IMR-90 (cell line): Measurements from ENCODE around the gene LAG3. TPM values are rescaled to one million over a fixed set of nuclear protein-coding genes. Genes with fewer than 3 reads are reported as not detected.

Experiments used
- ATAC-seq: fragments of 200-7000 bp; cut with Tn5 transposase; 2 replicates; pipeline ENCODE4 v1.9.1; 2020; ENCODE audit warnings: low read depth, mild to moderate bottlenecking, moderate library complexity
- BruUV-seq: library from RNA; stranded (reverse); fragments of 400-500 nt; replicated peaks from 2 replicates; lab custom pipeline; 2021; lab: Mats Ljungman, UMichigan
- CTCF ChIA-PET: fragments of 300-600 bp; formaldehyde crosslinking; extraction: SDS; loops from one replicate; lab custom pipeline; 2021; ENCODE audit warnings: antibody characterized with exemption; lab: Yijun Ruan, JAX
- POLR2A ChIA-PET: fragments of 300-600 bp; sonication (Branson Sonifier 250); formaldehyde crosslinking; loops from one replicate; lab custom pipeline; 2022; ENCODE audit warnings: antibody characterized with exemption; ENCODE audit not compliant: unreplicated experiment; lab: Charles Lee
- DNase-seq: peaks from one replicate; pipeline ENCODE4 v3.0.0; 2013
- H2AFZ ChIP-seq: replicated peaks from 2 replicates; pipeline ENCODE3; 2013; ENCODE audit warnings: low read length, mild to moderate bottlenecking; ENCODE audit not compliant: poor library complexity
- H2AK5ac ChIP-seq: 2 replicates; pipeline ENCODE4 v1.6.1; 2013; ENCODE audit warnings: low read depth, low read length, inconsistent platforms
- H2AK9ac ChIP-seq: replicated peaks from 2 replicates; pipeline ENCODE3; 2013; ENCODE audit warnings: mild to moderate bottlenecking, low read depth, low read length, moderate library complexity; ENCODE audit not compliant: poor library complexity
- H2BK120ac ChIP-seq: 2 replicates; pipeline ENCODE4 v1.6.1; 2013; ENCODE audit warnings: low read depth, low read length, inconsistent platforms
- H2BK15ac ChIP-seq: 3 replicates; pipeline ENCODE4 v1.6.1; 2013; ENCODE audit warnings: low read depth, low read length, inconsistent platforms
- H2BK20ac ChIP-seq: 2 replicates; pipeline ENCODE4 v1.6.1; 2013; ENCODE audit warnings: low read depth, mild to moderate bottlenecking, inconsistent platforms, low read length, moderate library complexity
- H2BK5ac ChIP-seq: 2 replicates; pipeline ENCODE4 v1.6.1; 2013; ENCODE audit warnings: mild to moderate bottlenecking, low read depth, low read length, inconsistent platforms; ENCODE audit not compliant: poor library complexity, severe bottlenecking
- H3K14ac ChIP-seq: replicated peaks from 2 replicates; pipeline ENCODE4 v1.6.1; 2013; ENCODE audit warnings: low read depth, low read length, inconsistent platforms
- H3K18ac ChIP-seq: 2 replicates; pipeline ENCODE4 v1.6.1; 2013; ENCODE audit warnings: low read depth, low read length, control low read depth
- H3K23ac ChIP-seq: 2 replicates; pipeline ENCODE4 v1.6.1; 2013; ENCODE audit warnings: low read depth, low read length, inconsistent platforms
- H3K27ac ChIP-seq: 2 replicates; pipeline ENCODE4 v1.5.1; 2013; ENCODE audit warnings: mild to moderate bottlenecking, control low read depth, low read length; ENCODE audit not compliant: insufficient read depth
- H3K27me3 ChIP-seq: 2 replicates; pipeline ENCODE4 v1.6.1; 2013; ENCODE audit warnings: low read length; ENCODE audit not compliant: control insufficient read depth, insufficient read depth
- H3K36me3 ChIP-seq: 2 replicates; pipeline ENCODE4 v1.6.1; 2013; ENCODE audit warnings: low read length, mixed read lengths; ENCODE audit not compliant: control insufficient read depth, insufficient read depth
- H3K4ac ChIP-seq: 2 replicates; pipeline ENCODE4 v1.6.1; 2013; ENCODE audit warnings: low read depth, low read length, inconsistent platforms
- H3K4me1 ChIP-seq: 2 replicates; pipeline ENCODE4 v1.6.1; 2013; ENCODE audit warnings: low read length, mixed read lengths; ENCODE audit not compliant: control insufficient read depth, insufficient read depth
- H3K4me2 ChIP-seq: 2 replicates; pipeline ENCODE4 v1.6.1; 2013; ENCODE audit warnings: low read depth, mild to moderate bottlenecking, control low read depth, low read length, moderate library complexity
- H3K4me3 ChIP-seq: 2 replicates; pipeline ENCODE4 v1.5.1; 2013; ENCODE audit warnings: low read depth, mild to moderate bottlenecking, control low read depth, low read length, moderate library complexity; ENCODE audit not compliant: insufficient read depth
- H3K56ac ChIP-seq: 2 replicates; pipeline ENCODE4 v1.6.1; 2013; ENCODE audit warnings: low read length, inconsistent platforms; ENCODE audit not compliant: insufficient read depth; ENCODE audit errors: extremely low read depth
- H3K79me1 ChIP-seq, 2 experiments: 2 replicates each; pipeline ENCODE4 v1.6.1; 2013; ENCODE audit warnings: low read length in 2 of 2, inconsistent platforms in 1 of 2, low read depth in 1 of 2
- H3K9ac ChIP-seq: 2 replicates; pipeline ENCODE4 v1.6.1; 2013; ENCODE audit warnings: low read depth, low read length, control low read depth
- H3K9me1 ChIP-seq: 2 replicates; pipeline ENCODE4 v1.6.1; 2013; ENCODE audit warnings: low read length, inconsistent platforms; ENCODE audit not compliant: insufficient read depth
- H3K9me3 ChIP-seq: 2 replicates; pipeline ENCODE4 v1.6.1; 2013; ENCODE audit warnings: low read length; ENCODE audit not compliant: control insufficient read depth, insufficient read depth
- H4K20me1 ChIP-seq: 2 replicates; pipeline ENCODE4 v1.6.1; 2013; ENCODE audit warnings: low read length, inconsistent platforms; ENCODE audit not compliant: insufficient read depth
- H4K5ac ChIP-seq: 2 replicates; pipeline ENCODE4 v1.6.1; 2013; ENCODE audit warnings: mild to moderate bottlenecking, low read depth, low read length, control low read depth
- H4K8ac ChIP-seq, 2 experiments: 2 replicates each; pipeline ENCODE4 v1.6.1; 2013; ENCODE audit warnings: low read depth in 2 of 2, low read length in 2 of 2, control low read depth in 1 of 2, inconsistent platforms in 1 of 2
- H4K91ac ChIP-seq: 2 replicates; pipeline ENCODE4 v1.6.1; 2013; ENCODE audit warnings: low read depth, low read length, inconsistent platforms; ENCODE audit not compliant: insufficient read depth
- BHLHE40 ChIP-seq: fragments of 150-350 bp; IDR thresholded peaks from 2 replicates; pipeline ENCODE4 v1.6.1; 2016; ENCODE audit warnings: mild to moderate bottlenecking, low read depth, low read length
- CEBPB ChIP-seq: IDR thresholded peaks from 2 replicates; pipeline ENCODE4 v1.6.1; 2012; ENCODE audit warnings: low read depth, low read length, improper control_type of control experiment
- CHD1 ChIP-seq: IDR thresholded peaks from 2 replicates; pipeline ENCODE4 v1.6.1; 2012; ENCODE audit warnings: low read depth, low read length, improper control_type of control experiment
- FOS ChIP-seq: fragments of 150-350 bp; IDR thresholded peaks from 2 replicates; pipeline ENCODE4 v1.6.1; 2016; ENCODE audit warnings: low read depth, low read length
- MAFK ChIP-seq: IDR thresholded peaks from 2 replicates; pipeline ENCODE4 v1.6.1; 2012; ENCODE audit warnings: low read depth, low read length, improper control_type of control experiment
- MAZ ChIP-seq: IDR thresholded peaks from 2 replicates; pipeline ENCODE4 v1.6.1; 2012; ENCODE audit warnings: low read depth, mild to moderate bottlenecking, low read length, improper control_type of control experiment, moderate library complexity, borderline replicate concordance
- MXI1 ChIP-seq: IDR thresholded peaks from 2 replicates; pipeline ENCODE4 v1.6.1; 2012; ENCODE audit warnings: low read depth, mild to moderate bottlenecking, low read length, moderate library complexity, borderline replicate concordance
- NFE2L2 ChIP-seq: fragments of 150-350 bp; IDR thresholded peaks from 2 replicates; pipeline ENCODE4 v1.6.1; 2016; ENCODE audit warnings: low read depth, mild to moderate bottlenecking, low read length
- POLR2A ChIP-seq: IDR thresholded peaks from 2 replicates; pipeline ENCODE4 v1.6.1; 2012; ENCODE audit warnings: mild to moderate bottlenecking, low read depth, low read length
- RAD21 ChIP-seq: IDR thresholded peaks from 2 replicates; pipeline ENCODE4 v1.6.1; 2012; ENCODE audit warnings: low read length, improper control_type of control experiment
- RCOR1 ChIP-seq: IDR thresholded peaks from 2 replicates; pipeline ENCODE4 v1.6.1; 2012; ENCODE audit warnings: mild to moderate bottlenecking, low read length, improper control_type of control experiment; ENCODE audit not compliant: insufficient replicate concordance
- RFX5 ChIP-seq: IDR thresholded peaks from 2 replicates; pipeline ENCODE4 v1.8.0; 2012; ENCODE audit warnings: low read depth, mild to moderate bottlenecking, low read length, moderate library complexity
- SMC3 ChIP-seq: fragments of 150-350 bp; IDR thresholded peaks from 2 replicates; pipeline ENCODE4 v1.6.1; 2016; ENCODE audit warnings: low read depth, mild to moderate bottlenecking, antibody characterized with exemption, low read length, moderate library complexity
- WGBS, 2 experiments: methylation state at CpG; one replicate each; pipeline versions ENCODE4 v1.1.5 to v1.1.7; 2013; ENCODE audit warnings: missing lambda C conversion rate in 2 of 2; ENCODE audit not compliant: insufficient read length in 1 of 2; ENCODE audit errors: extremely low coverage in 2 of 2; 5-methylcytosine and 5-hydroxymethylcytosine counted together
- dilution Hi-C: fragments of 300-500 bp; cut with HindIII; formaldehyde crosslinking; loops from one replicate; pipeline ENCODE4 v1.14.3; 2018; ENCODE audit warnings: low sequenced_read_pairs; ENCODE audit not compliant: unreplicated experiment
- in situ Hi-C: fragments of 300-500 bp; cut with MboI; formaldehyde crosslinking; loops from 3 replicates; pipeline ENCODE4 v1.14.3; 2019; ENCODE audit warnings: low sequenced_read_pairs, inconsistent platforms, mixed read lengths
- intact Hi-C: fragments of 100-400 bp; cut with micrococcal nuclease; formaldehyde crosslinking; loops from 2 replicates; pipeline ENCODE4 v1.10.0; 2022
- polyA plus RNA-seq, 3 experiments: library from polyadenylated mRNA; depleted of rRNA; stranded (reverse); fragments of >200 nt; gene quantifications; 2 replicates each; pipeline ENCODE4 v1.2.3, GENCODE V29; 2012; ENCODE audit warnings: low replicate concordance in 1 of 3
- total RNA-seq: library from RNA; depleted of rRNA; stranded (reverse); fragments of >200 nt; gene quantifications from 2 replicates; pipeline ENCODE4 v1.2.3, GENCODE V29; 2012
- TF ChIP-seq, protein P1 (sequence below): fragments of 150-350 bp; IDR thresholded peaks from 2 replicates; pipeline ENCODE4 v1.6.1; 2016; ENCODE audit warnings: low read depth, mild to moderate bottlenecking, low read length, moderate library complexity, borderline replicate concordance
- TF ChIP-seq, protein P2 (sequence below): conservative IDR thresholded peaks from 2 replicates; pipeline ENCODE4 v1.5.1; 2012; ENCODE audit warnings: mild to moderate bottlenecking, low read depth, low read length, improper control_type of control experiment
- TF ChIP-seq, protein P3 (sequence below): fragments of 150-350 bp; IDR thresholded peaks from 2 replicates; pipeline ENCODE4 v1.6.1; 2017; ENCODE audit warnings: mild to moderate bottlenecking, antibody characterized with exemption, low read length, low read depth

LAG3 gene
- total and polyA plus RNA-seq, 2 of the 4 experiments (the other 2 are of a cell fraction) = 0.41 TPM; not detected in 1

DNA sequence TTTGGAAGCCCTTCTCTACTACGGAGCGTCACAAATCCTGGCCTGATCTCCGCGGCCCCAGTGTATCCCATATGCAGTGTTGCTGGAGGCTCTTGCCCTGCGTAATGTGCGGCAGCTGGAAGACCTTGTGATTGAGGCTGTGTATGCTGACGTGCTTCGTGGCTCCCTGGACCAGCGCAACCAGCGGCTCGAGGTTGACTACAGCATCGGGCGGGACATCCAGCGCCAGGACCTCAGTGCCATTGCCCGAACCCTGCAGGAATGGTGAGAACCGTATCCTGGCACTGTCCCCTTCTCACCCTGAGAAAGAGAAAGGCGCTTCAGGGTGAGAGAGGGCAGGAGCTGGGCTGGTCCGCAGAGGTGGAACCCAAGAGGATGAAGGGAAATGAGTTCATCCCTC, 43.1 kb upstream of the LAG3 start:
- H3K4me2 ChIP-seq = no peak overlapping the region
- BruUV-seq = no TSS peak
- no peaks in the 10 kb centered on the region for H3K27me3 ChIP-seq
- CTCF ChIA-PET = no interaction called here
- no peak overlapping the region for H2AK9ac ChIP-seq
- in situ Hi-C loops = no loop called here
- POLR2A ChIA-PET = no interaction called here
- H3K56ac ChIP-seq = no peak overlapping the region
- no peaks in the 10 kb centered on the region for H4K20me1 ChIP-seq
- peaks cover 42% of the 10 kb centered on the region for H3K36me3 ChIP-seq
- no peak overlapping the region for H3K18ac ChIP-seq
- H3K4ac ChIP-seq = no peak overlapping the region
- H3K9ac ChIP-seq = no peak overlapping the region
- H3K14ac ChIP-seq = no peak overlapping the region
- H3K4me3 ChIP-seq = no peak overlapping the region
- H2BK5ac ChIP-seq = no peak overlapping the region
- no peaks in the 10 kb centered on the region for H3K9me3 ChIP-seq
- no peak overlapping the region for H3K23ac ChIP-seq
- no peak overlapping the region for H2AK5ac ChIP-seq
- H3K9me1 ChIP-seq = peaks cover 2% of the 10 kb centered on the region; the same call in 1 of the 2 replicates
- intact Hi-C loops = no loop called here
- dilution Hi-C loops = no loop called here
- no peak overlapping the region for H3K27ac ChIP-seq
- 92% methylated on average over 16 of the region's 18 CpGs; no CpG with 5 or more reads in 1 of the 2 experiments for WGBS, 2 experiments
- no peak overlapping the region for H2AFZ ChIP-seq
- no peak overlapping the region for H2BK15ac ChIP-seq
- H2BK120ac ChIP-seq = no peak overlapping the region
- H4K8ac ChIP-seq = no peak overlapping the region
- H4K5ac ChIP-seq = no peak overlapping the region
- ATAC-seq (no peak), DNase-seq (no peak)
- H2BK20ac ChIP-seq = no peak overlapping the region
- no peak overlapping the region for H4K91ac ChIP-seq
- peaks cover 25 to 37% of the 10 kb centered on the region in 2 experiments for H3K79me1 ChIP-seq
- H3K4me1 ChIP-seq = 0 out of 2 replicates have a peak, but pooled peaks cover 2% of the 10 kb centered on the region
- TF ChIP-seq SMC3 = no peak
- TF ChIP-seq MXI1 = no peak
- TF ChIP-seq, protein P1, sequence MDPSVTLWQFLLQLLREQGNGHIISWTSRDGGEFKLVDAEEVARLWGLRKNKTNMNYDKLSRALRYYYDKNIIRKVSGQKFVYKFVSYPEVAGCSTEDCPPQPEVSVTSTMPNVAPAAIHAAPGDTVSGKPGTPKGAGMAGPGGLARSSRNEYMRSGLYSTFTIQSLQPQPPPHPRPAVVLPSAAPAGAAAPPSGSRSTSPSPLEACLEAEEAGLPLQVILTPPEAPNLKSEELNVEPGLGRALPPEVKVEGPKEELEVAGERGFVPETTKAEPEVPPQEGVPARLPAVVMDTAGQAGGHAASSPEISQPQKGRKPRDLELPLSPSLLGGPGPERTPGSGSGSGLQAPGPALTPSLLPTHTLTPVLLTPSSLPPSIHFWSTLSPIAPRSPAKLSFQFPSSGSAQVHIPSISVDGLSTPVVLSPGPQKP = no peak
- TF ChIP-seq NFE2L2 = no peak
- no peak for TF ChIP-seq RFX5
- no peak for TF ChIP-seq POLR2A
- TF ChIP-seq MAZ = no peak
- TF ChIP-seq FOS = no peak
- TF ChIP-seq, protein P2, sequence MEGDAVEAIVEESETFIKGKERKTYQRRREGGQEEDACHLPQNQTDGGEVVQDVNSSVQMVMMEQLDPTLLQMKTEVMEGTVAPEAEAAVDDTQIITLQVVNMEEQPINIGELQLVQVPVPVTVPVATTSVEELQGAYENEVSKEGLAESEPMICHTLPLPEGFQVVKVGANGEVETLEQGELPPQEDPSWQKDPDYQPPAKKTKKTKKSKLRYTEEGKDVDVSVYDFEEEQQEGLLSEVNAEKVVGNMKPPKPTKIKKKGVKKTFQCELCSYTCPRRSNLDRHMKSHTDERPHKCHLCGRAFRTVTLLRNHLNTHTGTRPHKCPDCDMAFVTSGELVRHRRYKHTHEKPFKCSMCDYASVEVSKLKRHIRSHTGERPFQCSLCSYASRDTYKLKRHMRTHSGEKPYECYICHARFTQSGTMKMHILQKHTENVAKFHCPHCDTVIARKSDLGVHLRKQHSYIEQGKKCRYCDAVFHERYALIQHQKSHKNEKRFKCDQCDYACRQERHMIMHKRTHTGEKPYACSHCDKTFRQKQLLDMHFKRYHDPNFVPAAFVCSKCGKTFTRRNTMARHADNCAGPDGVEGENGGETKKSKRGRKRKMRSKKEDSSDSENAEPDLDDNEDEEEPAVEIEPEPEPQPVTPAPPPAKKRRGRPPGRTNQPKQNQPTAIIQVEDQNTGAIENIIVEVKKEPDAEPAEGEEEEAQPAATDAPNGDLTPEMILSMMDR = no peak
- TF ChIP-seq RCOR1 = no peak
- TF ChIP-seq CEBPB = no peak
- TF ChIP-seq CHD1 = no peak
- no peak for TF ChIP-seq MAFK
- TF ChIP-seq, protein P3, sequence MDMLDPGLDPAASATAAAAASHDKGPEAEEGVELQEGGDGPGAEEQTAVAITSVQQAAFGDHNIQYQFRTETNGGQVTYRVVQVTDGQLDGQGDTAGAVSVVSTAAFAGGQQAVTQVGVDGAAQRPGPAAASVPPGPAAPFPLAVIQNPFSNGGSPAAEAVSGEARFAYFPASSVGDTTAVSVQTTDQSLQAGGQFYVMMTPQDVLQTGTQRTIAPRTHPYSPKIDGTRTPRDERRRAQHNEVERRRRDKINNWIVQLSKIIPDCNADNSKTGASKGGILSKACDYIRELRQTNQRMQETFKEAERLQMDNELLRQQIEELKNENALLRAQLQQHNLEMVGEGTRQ = no peak
- TF ChIP-seq RAD21 = no peak
- TF ChIP-seq BHLHE40 = no peak
